HCT116 (cell line): ENCODE measurements around the gene SLFN12L. TPM values are rescaled to one million over a fixed set of nuclear protein-coding genes. Genes with fewer than 3 reads are reported as not detected.
A peak's percentile ranks its signal among the peaks of the same experiment; 100 is the strongest.

Source experiments
- ATAC-seq: fragments of 200-7000 bp; cut with Tn5 transposase; 2 replicates; pipeline ENCODE4 v1.9.1; 2020; ENCODE audit warnings: mild to moderate bottlenecking, moderate library complexity
- BruUV-seq: library from RNA; stranded (reverse); fragments of 400-500 nt; replicated peaks from 2 replicates; lab custom pipeline; 2021; lab: Mats Ljungman, UMichigan
- CTCF ChIA-PET: fragments of 300-600 bp; sonication (Branson Sonifier 250); formaldehyde crosslinking; loops from one replicate; lab custom pipeline; 2021; ENCODE audit warnings: antibody characterized with exemption; lab: Charles Lee
- POLR2A ChIA-PET: fragments of 300-600, 350-600 bp; sonication (Branson Sonifier 250); formaldehyde crosslinking; loops from one replicate; lab custom pipeline; 2021; ENCODE audit warnings: antibody characterized with exemption; lab: Charles Lee
- RAD21 ChIA-PET, 2 experiments: fragments of 300-600 bp; sonication (Branson Sonifier 250); formaldehyde crosslinking; loops; one replicate each; lab custom pipeline; 2023; ENCODE audit warnings: low total read pairs in 2 of 2; ENCODE audit not compliant: uncharacterized antibody in 2 of 2, unreplicated experiment in 2 of 2, low non-redundant PET in 1 of 2; lab: Charles Lee
- DNase-seq: peaks from one replicate; pipeline ENCODE4 v3.0.0-alpha.2; 2010; ENCODE audit warnings: low read depth, low spot score
- H2AFZ ChIP-seq: fragments of 200-600 bp; shearing (Covaris generic), sonication (generic); 2 replicates; pipeline ENCODE4 v1.6.1; 2017; ENCODE audit warnings: low read depth, mixed run types, mixed read lengths, antibody characterized with exemption, low read length; ENCODE audit not compliant: poor library complexity, severe bottlenecking
- H3K27ac ChIP-seq: 2 replicates; pipeline ENCODE4 v1.5.1; 2012; ENCODE audit warnings: low read depth, low read length
- H3K27me3 ChIP-seq: fragments of 200-600 bp; sonication (generic); 2 replicates; pipeline ENCODE4 v1.6.1; 2016; ENCODE audit warnings: mixed run types, low read length, mixed read lengths; ENCODE audit not compliant: insufficient read depth
- H3K36me3 ChIP-seq, 2 experiments: fragments of 200-500 bp in 1 of 2; fragments of 200-600 bp in 1 of 2; sonication (Bioruptor generic) in 1 of 2; sonication (generic) in 1 of 2; 2 replicates each; pipeline versions ENCODE4 v1.5.1 to v1.6.1; 2014 to 2016; ENCODE audit warnings: low read length in 2 of 2, inconsistent platforms in 1 of 2, mixed read lengths in 1 of 2, mixed run types in 1 of 2; ENCODE audit not compliant: insufficient read depth in 2 of 2, control insufficient read depth in 1 of 2
- H3K4me1 ChIP-seq, 2 experiments: fragments of 200-600 bp in 1 of 2; sonication (generic) in 1 of 2; 2 replicates each; pipeline versions ENCODE4 v1.5.1 to v1.6.1; 2012 to 2017; ENCODE audit warnings: low read length in 2 of 2, inconsistent platforms in 1 of 2, mild to moderate bottlenecking in 1 of 2, mixed read lengths in 1 of 2, mixed run types in 1 of 2, moderate library complexity in 1 of 2; ENCODE audit not compliant: insufficient read depth in 2 of 2, control insufficient read depth in 1 of 2
- H3K4me2 ChIP-seq: fragments of 200-600 bp; sonication (generic); 2 replicates; pipeline ENCODE4 v1.6.1; 2017; ENCODE audit warnings: mixed run types, low read length, mixed read lengths
- H3K4me3 ChIP-seq, 2 experiments: fragments of 200-600 bp in 1 of 2; sonication (generic) in 1 of 2; replicated peaks in 1 of 2; 2 replicates each; pipeline ENCODE4 v1.5.1; 2011 to 2016; ENCODE audit warnings: low read length in 2 of 2, control low read depth in 1 of 2, low read depth in 1 of 2, mild to moderate bottlenecking in 1 of 2, mixed read lengths in 1 of 2, mixed run types in 1 of 2
- H3K79me2 ChIP-seq: fragments of 200-600 bp; sonication (generic); 2 replicates; pipeline ENCODE4 v1.6.1; 2017; ENCODE audit warnings: mild to moderate bottlenecking, mixed run types, low read length, moderate library complexity, mixed read lengths; ENCODE audit not compliant: insufficient read depth
- H3K9ac ChIP-seq: fragments of 200-600 bp; sonication (generic); 2 replicates; pipeline ENCODE4 v1.6.1; 2016; ENCODE audit warnings: low read length, mixed read lengths
- H3K9me2 ChIP-seq: fragments of 200-600 bp; sonication (generic), shearing (Covaris generic); 2 replicates; pipeline ENCODE4 v1.6.1; 2017; ENCODE audit warnings: mixed run types, mild to moderate bottlenecking, moderate library complexity; ENCODE audit not compliant: insufficient read depth
- H3K9me3 ChIP-seq, 2 experiments: fragments of 200-500 bp in 1 of 2; fragments of 200-600 bp in 1 of 2; sonication (Bioruptor generic) in 1 of 2; sonication (generic) in 1 of 2; 2 replicates each; pipeline ENCODE4 v1.6.1; 2014 to 2017; ENCODE audit warnings: low read length in 2 of 2, mixed read lengths in 2 of 2, inconsistent platforms in 1 of 2, low read depth in 1 of 2, mild to moderate bottlenecking in 1 of 2, mixed run types in 1 of 2, moderate library complexity in 1 of 2; ENCODE audit not compliant: control insufficient read depth in 1 of 2, insufficient read depth in 1 of 2
- H4K20me1 ChIP-seq: fragments of 200-600 bp; sonication (generic), shearing (Covaris generic); 2 replicates; pipeline ENCODE4 v1.6.1; 2017; ENCODE audit warnings: mixed run types, mild to moderate bottlenecking, moderate library complexity; ENCODE audit not compliant: insufficient read depth
- EGR1 ChIP-seq: IDR thresholded peaks from 2 replicates; pipeline ENCODE4 v1.6.1; 2012; ENCODE audit warnings: low read depth
- EZH2 ChIP-seq: fragments of 200-600 bp; sonication (generic); IDR thresholded peaks from 2 replicates; pipeline ENCODE4 v1.6.1; 2017; ENCODE audit warnings: antibody characterized with exemption, mixed run types
- EZH2phosphoT487 ChIP-seq: fragments of 200-600 bp; IDR thresholded peaks from 2 replicates; pipeline ENCODE4 v1.6.1; 2018; ENCODE audit warnings: antibody characterized with exemption, borderline replicate concordance
- JUND ChIP-seq: IDR thresholded peaks from 2 replicates; pipeline ENCODE4 v1.6.1; 2012
- POLR2A ChIP-seq: IDR thresholded peaks from 2 replicates; pipeline ENCODE4 v1.7.0; 2011; ENCODE audit warnings: borderline replicate concordance; ENCODE audit not compliant: insufficient read depth, insufficient read length; ENCODE audit errors: extremely low read depth
- POLR2AphosphoS5 ChIP-seq: IDR thresholded peaks from 2 replicates; pipeline ENCODE4 v1.6.1; 2011; ENCODE audit warnings: mild to moderate bottlenecking, low read depth, low read length, moderate library complexity
- RAD21 ChIP-seq: IDR thresholded peaks from 2 replicates; pipeline ENCODE4 v1.6.1; 2012; ENCODE audit warnings: low read depth, mild to moderate bottlenecking
- SIN3A ChIP-seq: IDR thresholded peaks from 2 replicates; pipeline ENCODE4 v1.6.1; 2012; ENCODE audit warnings: low read depth
- SP1 ChIP-seq: IDR thresholded peaks from 2 replicates; pipeline ENCODE4 v1.6.1; 2012; ENCODE audit warnings: low read depth
- TCF7L2 ChIP-seq: IDR thresholded peaks from 2 replicates; pipeline ENCODE4 v1.7.0; 2011; ENCODE audit warnings: borderline replicate concordance, inconsistent platforms; ENCODE audit not compliant: insufficient read depth, insufficient read length; ENCODE audit errors: extremely low read depth
- YY1 ChIP-seq: IDR thresholded peaks from 2 replicates; pipeline ENCODE4 v1.6.1; 2011; ENCODE audit warnings: low read length, low read depth, moderate library complexity, mild to moderate bottlenecking; ENCODE audit not compliant: insufficient replicate concordance; ENCODE audit errors: extremely low read depth
- ZNF274 ChIP-seq: fragments of 200-500 bp; sonication (Bioruptor generic); IDR thresholded peaks from 2 replicates; pipeline ENCODE4 v1.6.1; 2014; ENCODE audit warnings: mild to moderate bottlenecking, low read depth, low read length, inconsistent platforms
- intact Hi-C: fragments of 100-400 bp; cut with micrococcal nuclease; formaldehyde crosslinking; loops from 2 replicates; pipeline ENCODE4 v1.10.0; 2022
- total RNA-seq: library from RNA; stranded (reverse); gene quantifications from one replicate; pipeline ENCODE4 v1.2.1, GENCODE V29; 2021; ENCODE audit not compliant: unreplicated experiment
- TF ChIP-seq, protein P1 (sequence below): IDR thresholded peaks from 2 replicates; pipeline ENCODE4 v1.6.1; 2012
- TF ChIP-seq, protein P2 (sequence below): IDR thresholded peaks from 2 replicates; pipeline ENCODE4 v1.6.1; 2012; ENCODE audit warnings: low read depth

The SLFN12L gene
- total RNA-seq, 1 experiment from 2014 or later: 0.17 TPM

GRCh38 chr17:35578929-35579432 is 41.5 kb upstream of the SLFN12L start:
- peaks cover 7 to 9% of the 10 kb centered on the region in 2 experiments; a peak in 3 of 4 replicates for H3K4me1 ChIP-seq
- H3K27me3 ChIP-seq: no peaks in the 10 kb centered on the region
- TSS peak; percentile 84 for BruUV-seq
- no peaks in the 10 kb centered on the region for H4K20me1 ChIP-seq
- peak overlapping the region; percentile 89 for H3K4me2 ChIP-seq
- ATAC-seq (no peak), DNase-seq (no peak)
- H3K9me3 ChIP-seq: no peaks in the 10 kb centered on the region
- H3K79me2 ChIP-seq: 0 out of 2 replicates have a peak, but pooled peaks cover 4% of the 10 kb centered on the region
- peak overlapping the region; percentile 85 for H3K9ac ChIP-seq
- POLR2A ChIA-PET: interaction anchor here (0.9 to 2.3 kb wide), 6 partner anchors 8 to 230 kb away, joined by 3 to 21 read pairs (median 8); partner anchors contain the start of genes AP2B1 and TAF15
- CTCF ChIA-PET: interaction anchor here (1.4 to 2.0 kb wide), 2 partner anchors 8 to 185 kb away, joined by 6 read pairs; partner anchors contain the start of gene AP2B1
- TF ChIP-seq, protein P1, sequence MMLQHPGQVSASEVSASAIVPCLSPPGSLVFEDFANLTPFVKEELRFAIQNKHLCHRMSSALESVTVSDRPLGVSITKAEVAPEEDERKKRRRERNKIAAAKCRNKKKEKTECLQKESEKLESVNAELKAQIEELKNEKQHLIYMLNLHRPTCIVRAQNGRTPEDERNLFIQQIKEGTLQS: no peak
- no peak for TF ChIP-seq SP1
- peak overlapping the region; percentile 72 for H2AFZ ChIP-seq
- H3K9me2 ChIP-seq: no peaks in the 10 kb centered on the region
- peak overlapping the region; percentile 90 for H3K27ac ChIP-seq
- H3K4me3 ChIP-seq: peak overlapping the region; percentile 74 to 94
- intact Hi-C loops: no loop called here
- H3K36me3 ChIP-seq: peaks cover 6 to 7% of the 10 kb centered on the region in 2 experiments; a peak in 3 of 4 replicates
- RAD21 ChIA-PET: interaction anchor here in 1 of 2 experiments (1.1 kb wide), 1 partner anchor 185 kb away, joined by 3 read pairs; no protein-coding TSS in a partner anchor

GRCh38 chr17:35578197-35578928 is 40.9 kb upstream of the SLFN12L start, which contains the start of gene PEX12:
TSS of gene PEX12 (minus strand) at chr17:35578571. CDS start at chr17:35578021, 550 bp downstream.
- Histone ChIP-seq H3K4me1 (peaks cover 7 to 9% of the 10 kb centered on the region in 2 experiments; a peak in 3 of 4 replicates), H3K9me3 (no peaks in the 10 kb centered on the region), H3K9me2 (no peaks in the 10 kb centered on the region), H2AFZ (peak within 1 kb of the TSS; percentile 72), H3K27ac (peak within 1 kb of the TSS; percentile 90), H4K20me1 (no peaks in the 10 kb centered on the region), H3K36me3 (peaks cover 9 to 11% of the 10 kb centered on the region in 2 experiments; a peak in 3 of 4 replicates), H3K79me2 (0 out of 2 replicates have a peak, but pooled peaks cover 6% of the 10 kb centered on the region), H3K27me3 (no peaks in the 10 kb centered on the region), H3K4me2 (peak within 1 kb of the TSS; percentile 89), H3K9ac (peak within 1 kb of the TSS; percentile 85), H3K4me3 (peak within 1 kb of the TSS; percentile 74 to 94)
- ChIA-PET POLR2A (interaction anchor here (0.9 to 2.3 kb wide), 6 partner anchors 8 to 231 kb away, joined by 3 to 21 read pairs (median 8); partner anchors contain the start of genes AP2B1 and TAF15), RAD21 (interaction anchor here in 1 of 2 experiments (1.1 kb wide), 1 partner anchor 186 kb away, joined by 3 read pairs; no protein-coding TSS in a partner anchor), CTCF (interaction anchor here (1.4 to 2.0 kb wide), 2 partner anchors 9 to 185 kb away, joined by 6 read pairs; partner anchors contain the start of gene AP2B1)
- BruUV-seq: no TSS peak
- DNase-seq: peak; percentile 81
- intact Hi-C loops: no loop called here
- ATAC-seq: peak; percentile 96
- TF ChIP-seq EGR1: peak; percentile 71
- no peak for TF ChIP-seq JUND
- TF ChIP-seq RAD21: no peak
- TF ChIP-seq POLR2AphosphoS5: peak; percentile 97
- TF ChIP-seq TCF7L2: peak; percentile 71
- no peak for TF ChIP-seq ZNF274
- TF ChIP-seq EZH2phosphoT487: no peak
- peak; percentile 87 for TF ChIP-seq YY1
- TF ChIP-seq SIN3A: peak; percentile 87
- no peak for TF ChIP-seq EZH2
- peak; percentile 91 for TF ChIP-seq POLR2A
- TF ChIP-seq, protein P2, sequence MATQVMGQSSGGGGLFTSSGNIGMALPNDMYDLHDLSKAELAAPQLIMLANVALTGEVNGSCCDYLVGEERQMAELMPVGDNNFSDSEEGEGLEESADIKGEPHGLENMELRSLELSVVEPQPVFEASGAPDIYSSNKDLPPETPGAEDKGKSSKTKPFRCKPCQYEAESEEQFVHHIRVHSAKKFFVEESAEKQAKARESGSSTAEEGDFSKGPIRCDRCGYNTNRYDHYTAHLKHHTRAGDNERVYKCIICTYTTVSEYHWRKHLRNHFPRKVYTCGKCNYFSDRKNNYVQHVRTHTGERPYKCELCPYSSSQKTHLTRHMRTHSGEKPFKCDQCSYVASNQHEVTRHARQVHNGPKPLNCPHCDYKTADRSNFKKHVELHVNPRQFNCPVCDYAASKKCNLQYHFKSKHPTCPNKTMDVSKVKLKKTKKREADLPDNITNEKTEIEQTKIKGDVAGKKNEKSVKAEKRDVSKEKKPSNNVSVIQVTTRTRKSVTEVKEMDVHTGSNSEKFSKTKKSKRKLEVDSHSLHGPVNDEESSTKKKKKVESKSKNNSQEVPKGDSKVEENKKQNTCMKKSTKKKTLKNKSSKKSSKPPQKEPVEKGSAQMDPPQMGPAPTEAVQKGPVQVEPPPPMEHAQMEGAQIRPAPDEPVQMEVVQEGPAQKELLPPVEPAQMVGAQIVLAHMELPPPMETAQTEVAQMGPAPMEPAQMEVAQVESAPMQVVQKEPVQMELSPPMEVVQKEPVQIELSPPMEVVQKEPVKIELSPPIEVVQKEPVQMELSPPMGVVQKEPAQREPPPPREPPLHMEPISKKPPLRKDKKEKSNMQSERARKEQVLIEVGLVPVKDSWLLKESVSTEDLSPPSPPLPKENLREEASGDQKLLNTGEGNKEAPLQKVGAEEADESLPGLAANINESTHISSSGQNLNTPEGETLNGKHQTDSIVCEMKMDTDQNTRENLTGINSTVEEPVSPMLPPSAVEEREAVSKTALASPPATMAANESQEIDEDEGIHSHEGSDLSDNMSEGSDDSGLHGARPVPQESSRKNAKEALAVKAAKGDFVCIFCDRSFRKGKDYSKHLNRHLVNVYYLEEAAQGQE: no peak
